ENCODE data around the gene BACE2. TPM values are rescaled to one million over a fixed set of nuclear protein-coding genes. Genes with fewer than 3 reads are reported as not detected.

The BACE2 gene
- total and polyA plus RNA-seq, 2 of the 13 experiments (the other 11 are each of a cell fraction or from before 2014, with no cell fraction given): 0.07 to 0.11 TPM

DNA sequence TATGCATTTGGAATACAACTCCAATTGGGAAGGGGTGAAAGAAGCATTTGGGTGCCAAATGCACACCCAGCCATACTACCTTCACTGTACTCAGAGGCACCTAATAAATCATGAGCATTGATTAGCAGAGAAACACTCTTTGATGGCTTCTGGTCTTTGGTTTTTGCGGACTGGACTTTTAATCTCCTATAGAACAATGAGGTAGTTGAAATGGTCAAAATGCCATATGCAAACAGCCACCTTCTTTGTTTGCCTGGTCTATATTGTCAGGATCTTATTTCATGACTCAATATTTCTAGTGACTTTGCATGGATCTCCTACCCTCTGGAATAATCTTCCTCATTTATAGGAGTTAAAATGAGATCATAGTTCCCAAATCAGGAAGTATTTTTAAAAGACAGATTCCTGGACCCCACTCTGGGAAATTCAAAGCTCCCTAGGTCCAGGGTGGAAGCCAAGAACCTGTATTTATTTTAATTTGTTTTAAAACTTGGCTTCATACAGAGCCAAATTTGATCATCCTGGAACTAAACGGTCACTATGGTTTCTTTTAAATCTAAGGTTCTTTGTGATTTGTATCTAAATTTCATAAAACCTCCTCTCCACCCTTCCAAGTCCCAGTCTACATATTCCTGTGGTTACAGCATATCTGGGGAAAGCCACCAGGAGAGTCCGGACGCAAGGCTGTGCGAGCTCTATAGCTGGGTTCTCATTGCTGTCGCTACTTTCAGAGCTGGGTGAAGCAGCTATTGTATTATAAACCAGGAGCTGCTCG is 157.4 kb downstream of the BACE2 start (continued):
- TF ChIP-seq ATRX (CRISPR knock-in tag; IDR thresholded peaks at IDR 0.05; ENCODE audit: borderline replicate concordance) (no peak), SAP130 (CRISPR knock-in tag; IDR thresholded peaks at IDR 0.05; ENCODE audit: low read depth) (peak; percentile 26; the same call in 1 of the 2 replicates), SOX6 (IDR thresholded peaks at IDR 0.05) (no peak), SOX6 (CRISPR knock-in tag; IDR thresholded peaks at IDR 0.05) (peak; percentile 79), MATR3 (CRISPR knock-in tag; IDR thresholded peaks at IDR 0.05) (no peak), NRL (CRISPR knock-in tag; IDR thresholded peaks at IDR 0.05; ENCODE audit: borderline replicate concordance) (no peak), KDM5B (CRISPR knock-in tag; IDR thresholded peaks at IDR 0.05; ENCODE audit: borderline replicate concordance) (no peak), CREM (IDR thresholded peaks at IDR 0.05) (no peak), CREM (CRISPR knock-in tag; IDR thresholded peaks at IDR 0.05) (no peak), KLF6 (CRISPR knock-in tag; IDR thresholded peaks at IDR 0.05) (no peak), ZNF720 (CRISPR knock-in tag; IDR thresholded peaks at IDR 0.05) (no peak), PHF8 (CRISPR knock-in tag; IDR thresholded peaks at IDR 0.05) (no peak), GPN1 (CRISPR knock-in tag; IDR thresholded peaks at IDR 0.05; ENCODE audit: borderline replicate concordance) (no peak), EP300 (IDR thresholded peaks at IDR 0.05; ENCODE audit: low read depth in 2 of 2, low read length in 2 of 2) (peak in 1 of 2 experiments; percentile 41; a peak in 1 of 4 replicates), EP300 (CRISPR knock-in tag; IDR thresholded peaks at IDR 0.05; ENCODE audit: borderline replicate concordance) (0 out of 2 replicates have a peak, but pooled peaks have one; percentile 16), NCOR1 (IDR thresholded peaks at IDR 0.05; ENCODE audit: borderline replicate concordance, low read length) (peak; percentile 72; the same call in 1 of the 2 replicates), ZNF619 (CRISPR knock-in tag; IDR thresholded peaks at IDR 0.05) (no peak), HNRNPLL (IDR thresholded peaks at IDR 0.05; ENCODE audit: low read depth, low read length, poor library complexity, severe bottlenecking) (no peak), GATAD2A (CRISPR knock-in tag; IDR thresholded peaks at IDR 0.05) (peak; percentile 29; the same call in 1 of the 2 replicates)
- TF ChIP-seq, protein P1, sequence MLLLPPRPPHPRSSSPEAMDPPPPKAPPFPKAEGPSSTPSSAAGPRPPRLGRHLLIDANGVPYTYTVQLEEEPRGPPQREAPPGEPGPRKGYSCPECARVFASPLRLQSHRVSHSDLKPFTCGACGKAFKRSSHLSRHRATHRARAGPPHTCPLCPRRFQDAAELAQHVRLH (CRISPR knock-in tag; IDR thresholded peaks at IDR 0.05; ENCODE audit: borderline replicate concordance, low read depth): no peak
- TF ChIP-seq, protein P2, sequence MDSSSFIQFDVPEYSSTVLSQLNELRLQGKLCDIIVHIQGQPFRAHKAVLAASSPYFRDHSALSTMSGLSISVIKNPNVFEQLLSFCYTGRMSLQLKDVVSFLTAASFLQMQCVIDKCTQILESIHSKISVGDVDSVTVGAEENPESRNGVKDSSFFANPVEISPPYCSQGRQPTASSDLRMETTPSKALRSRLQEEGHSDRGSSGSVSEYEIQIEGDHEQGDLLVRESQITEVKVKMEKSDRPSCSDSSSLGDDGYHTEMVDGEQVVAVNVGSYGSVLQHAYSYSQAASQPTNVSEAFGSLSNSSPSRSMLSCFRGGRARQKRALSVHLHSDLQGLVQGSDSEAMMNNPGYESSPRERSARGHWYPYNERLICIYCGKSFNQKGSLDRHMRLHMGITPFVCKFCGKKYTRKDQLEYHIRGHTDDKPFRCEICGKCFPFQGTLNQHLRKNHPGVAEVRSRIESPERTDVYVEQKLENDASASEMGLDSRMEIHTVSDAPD (CRISPR knock-in tag; IDR thresholded peaks at IDR 0.05): no peak
- TF ChIP-seq, protein P3, sequence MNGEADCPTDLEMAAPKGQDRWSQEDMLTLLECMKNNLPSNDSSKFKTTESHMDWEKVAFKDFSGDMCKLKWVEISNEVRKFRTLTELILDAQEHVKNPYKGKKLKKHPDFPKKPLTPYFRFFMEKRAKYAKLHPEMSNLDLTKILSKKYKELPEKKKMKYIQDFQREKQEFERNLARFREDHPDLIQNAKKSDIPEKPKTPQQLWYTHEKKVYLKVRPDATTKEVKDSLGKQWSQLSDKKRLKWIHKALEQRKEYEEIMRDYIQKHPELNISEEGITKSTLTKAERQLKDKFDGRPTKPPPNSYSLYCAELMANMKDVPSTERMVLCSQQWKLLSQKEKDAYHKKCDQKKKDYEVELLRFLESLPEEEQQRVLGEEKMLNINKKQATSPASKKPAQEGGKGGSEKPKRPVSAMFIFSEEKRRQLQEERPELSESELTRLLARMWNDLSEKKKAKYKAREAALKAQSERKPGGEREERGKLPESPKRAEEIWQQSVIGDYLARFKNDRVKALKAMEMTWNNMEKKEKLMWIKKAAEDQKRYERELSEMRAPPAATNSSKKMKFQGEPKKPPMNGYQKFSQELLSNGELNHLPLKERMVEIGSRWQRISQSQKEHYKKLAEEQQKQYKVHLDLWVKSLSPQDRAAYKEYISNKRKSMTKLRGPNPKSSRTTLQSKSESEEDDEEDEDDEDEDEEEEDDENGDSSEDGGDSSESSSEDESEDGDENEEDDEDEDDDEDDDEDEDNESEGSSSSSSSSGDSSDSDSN (CRISPR knock-in tag; IDR thresholded peaks at IDR 0.05): no peak
- TF ChIP-seq, protein P4, sequence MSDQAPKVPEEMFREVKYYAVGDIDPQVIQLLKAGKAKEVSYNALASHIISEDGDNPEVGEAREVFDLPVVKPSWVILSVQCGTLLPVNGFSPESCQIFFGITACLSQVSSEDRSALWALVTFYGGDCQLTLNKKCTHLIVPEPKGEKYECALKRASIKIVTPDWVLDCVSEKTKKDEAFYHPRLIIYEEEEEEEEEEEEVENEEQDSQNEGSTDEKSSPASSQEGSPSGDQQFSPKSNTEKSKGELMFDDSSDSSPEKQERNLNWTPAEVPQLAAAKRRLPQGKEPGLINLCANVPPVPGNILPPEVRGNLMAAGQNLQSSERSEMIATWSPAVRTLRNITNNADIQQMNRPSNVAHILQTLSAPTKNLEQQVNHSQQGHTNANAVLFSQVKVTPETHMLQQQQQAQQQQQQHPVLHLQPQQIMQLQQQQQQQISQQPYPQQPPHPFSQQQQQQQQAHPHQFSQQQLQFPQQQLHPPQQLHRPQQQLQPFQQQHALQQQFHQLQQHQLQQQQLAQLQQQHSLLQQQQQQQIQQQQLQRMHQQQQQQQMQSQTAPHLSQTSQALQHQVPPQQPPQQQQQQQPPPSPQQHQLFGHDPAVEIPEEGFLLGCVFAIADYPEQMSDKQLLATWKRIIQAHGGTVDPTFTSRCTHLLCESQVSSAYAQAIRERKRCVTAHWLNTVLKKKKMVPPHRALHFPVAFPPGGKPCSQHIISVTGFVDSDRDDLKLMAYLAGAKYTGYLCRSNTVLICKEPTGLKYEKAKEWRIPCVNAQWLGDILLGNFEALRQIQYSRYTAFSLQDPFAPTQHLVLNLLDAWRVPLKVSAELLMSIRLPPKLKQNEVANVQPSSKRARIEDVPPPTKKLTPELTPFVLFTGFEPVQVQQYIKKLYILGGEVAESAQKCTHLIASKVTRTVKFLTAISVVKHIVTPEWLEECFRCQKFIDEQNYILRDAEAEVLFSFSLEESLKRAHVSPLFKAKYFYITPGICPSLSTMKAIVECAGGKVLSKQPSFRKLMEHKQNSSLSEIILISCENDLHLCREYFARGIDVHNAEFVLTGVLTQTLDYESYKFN (CRISPR knock-in tag; conservative IDR thresholded peaks at IDR 0.05): 0 out of 2 replicates have a peak, but pooled peaks have one; percentile 37
